ENCODE data around the gene RCN2.

- TF ChIP-seq HDAC6 (IDR thresholded peaks at IDR 0.05; ENCODE audit: low read depth, low read length), result no peak
- TF ChIP-seq NFE2L1 (CRISPR knock-in tag; IDR thresholded peaks at IDR 0.05; ENCODE audit: borderline replicate concordance), result no peak
- no peak for TF ChIP-seq THRA (CRISPR knock-in tag; IDR thresholded peaks at IDR 0.05; ENCODE audit: borderline replicate concordance)
- no peak for TF ChIP-seq ELF4 (CRISPR knock-in tag; IDR thresholded peaks at IDR 0.05; ENCODE audit: borderline replicate concordance)
- TF ChIP-seq ZNF777 (CRISPR knock-in tag; IDR thresholded peaks at IDR 0.05), result no peak
- TF ChIP-seq CTCF (CRISPR knock-in tag; IDR thresholded peaks at IDR 0.05), result no peak
- no peak for TF ChIP-seq BCL6 (CRISPR knock-in tag; IDR thresholded peaks at IDR 0.05)
- no peak for TF ChIP-seq POLR2A (IDR thresholded peaks at IDR 0.05; ENCODE audit: insufficient read depth in 1 of 2, low read depth in 2 of 2, low read length in 2 of 2)
- TF ChIP-seq ZNF766 (CRISPR knock-in tag; IDR thresholded peaks at IDR 0.05; ENCODE audit: borderline replicate concordance), result no peak
- no peak for TF ChIP-seq ZBTB10 (CRISPR knock-in tag; IDR thresholded peaks at IDR 0.05; ENCODE audit: borderline replicate concordance)
- no peak for TF ChIP-seq KLF13 (CRISPR knock-in tag; IDR thresholded peaks at IDR 0.05)
- no peak for TF ChIP-seq CREB3 (CRISPR knock-in tag; IDR thresholded peaks at IDR 0.05)
Observed at GRCh38 chr15:77001351-77001750, 69.8 kb downstream of the RCN2 start.
